Calu3 (cell line): ENCODE measurements around the gene ZNF200. TPM values are rescaled to one million over a fixed set of nuclear protein-coding genes. Genes with fewer than 3 reads are reported as not detected.

Experiments used
- BruUV-seq: library from RNA; stranded (reverse); fragments of 400-500 nt; replicated peaks from 2 replicates; lab custom pipeline; 2021; lab: Mats Ljungman, UMichigan
- CTCF ChIA-PET: fragments of 300-600 bp; sonication (Branson Sonifier 250); formaldehyde crosslinking; loops from one replicate; lab custom pipeline; 2022; ENCODE audit warnings: antibody characterized with exemption; lab: Charles Lee
- DNase-seq: peaks from one replicate; pipeline ENCODE4 v3.0.0; 2022
- H3K27ac Mint-ChIP-seq: one replicate; pipeline ENCODE4 v1.8.0; 2022; ENCODE audit warnings: mixed read lengths; ENCODE audit not compliant: unreplicated experiment
- H3K27me3 Mint-ChIP-seq: one replicate; pipeline ENCODE4 v1.8.0; 2022; ENCODE audit warnings: mixed read lengths; ENCODE audit not compliant: unreplicated experiment
- H3K36me3 Mint-ChIP-seq: one replicate; pipeline ENCODE4 v1.8.0; 2022; ENCODE audit warnings: mild to moderate bottlenecking, moderate library complexity, mixed read lengths; ENCODE audit not compliant: insufficient read depth, unreplicated experiment
- H3K4me1 Mint-ChIP-seq: one replicate; pipeline ENCODE4 v1.8.0; 2022; ENCODE audit warnings: mild to moderate bottlenecking, low read depth, mixed read lengths; ENCODE audit not compliant: unreplicated experiment
- H3K4me3 Mint-ChIP-seq: one replicate; pipeline ENCODE4 v1.8.0; 2022; ENCODE audit warnings: mild to moderate bottlenecking, low read depth, moderate library complexity, mixed read lengths; ENCODE audit not compliant: unreplicated experiment
- H3K9me3 Mint-ChIP-seq: one replicate; pipeline ENCODE4 v1.8.0; 2022; ENCODE audit warnings: low read depth, mixed read lengths; ENCODE audit not compliant: unreplicated experiment
- intact Hi-C: fragments of 100-400 bp; cut with micrococcal nuclease; formaldehyde crosslinking; loops from one replicate; pipeline ENCODE4 v1.10.0; 2022; ENCODE audit not compliant: unreplicated experiment
- total RNA-seq: library from RNA; stranded (reverse); gene quantifications from 2 replicates; pipeline ENCODE4 v1.2.3, GENCODE V29; 2022
- TF ChIP-seq, protein P1 (sequence below): fragments of 200-600 bp; IDR thresholded peaks from one replicate; pipeline ENCODE4 v1.8.0; 2022; ENCODE audit warnings: antibody characterized with exemption; ENCODE audit not compliant: unreplicated experiment

ZNF200 gene
- total RNA-seq, 1 experiment from 2014 or later = 12.7 TPM

DNA sequence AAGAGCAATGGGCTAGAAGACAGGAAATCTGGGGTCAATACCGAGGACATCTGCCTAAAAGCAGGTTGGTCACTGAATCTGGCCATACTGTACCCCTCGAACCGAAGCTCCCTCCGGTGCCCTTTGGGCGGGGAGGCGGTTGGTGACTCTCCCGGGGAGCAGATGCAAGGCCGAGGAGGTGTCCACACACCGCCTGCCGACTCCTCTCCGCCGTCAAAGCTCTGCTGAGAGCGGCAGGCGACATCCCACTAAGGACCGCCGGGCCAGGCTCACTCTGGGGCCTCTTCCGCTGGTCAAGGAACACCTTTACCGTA lies 458 bp downstream of the ZNF200 start:
- TF ChIP-seq, protein P1, sequence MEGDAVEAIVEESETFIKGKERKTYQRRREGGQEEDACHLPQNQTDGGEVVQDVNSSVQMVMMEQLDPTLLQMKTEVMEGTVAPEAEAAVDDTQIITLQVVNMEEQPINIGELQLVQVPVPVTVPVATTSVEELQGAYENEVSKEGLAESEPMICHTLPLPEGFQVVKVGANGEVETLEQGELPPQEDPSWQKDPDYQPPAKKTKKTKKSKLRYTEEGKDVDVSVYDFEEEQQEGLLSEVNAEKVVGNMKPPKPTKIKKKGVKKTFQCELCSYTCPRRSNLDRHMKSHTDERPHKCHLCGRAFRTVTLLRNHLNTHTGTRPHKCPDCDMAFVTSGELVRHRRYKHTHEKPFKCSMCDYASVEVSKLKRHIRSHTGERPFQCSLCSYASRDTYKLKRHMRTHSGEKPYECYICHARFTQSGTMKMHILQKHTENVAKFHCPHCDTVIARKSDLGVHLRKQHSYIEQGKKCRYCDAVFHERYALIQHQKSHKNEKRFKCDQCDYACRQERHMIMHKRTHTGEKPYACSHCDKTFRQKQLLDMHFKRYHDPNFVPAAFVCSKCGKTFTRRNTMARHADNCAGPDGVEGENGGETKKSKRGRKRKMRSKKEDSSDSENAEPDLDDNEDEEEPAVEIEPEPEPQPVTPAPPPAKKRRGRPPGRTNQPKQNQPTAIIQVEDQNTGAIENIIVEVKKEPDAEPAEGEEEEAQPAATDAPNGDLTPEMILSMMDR = no peak
- peaks cover 13% of the 10 kb centered on the region for H3K4me1 Mint-ChIP-seq
- H3K9me3 Mint-ChIP-seq = peaks cover 17% of the 10 kb centered on the region
- H3K4me3 Mint-ChIP-seq = peak overlapping the region; percentile 74
- no peak for DNase-seq
- BruUV-seq = TSS peak; percentile 24
- CTCF ChIA-PET = no interaction called here
- no peaks in the 10 kb centered on the region for H3K27me3 Mint-ChIP-seq
- H3K27ac Mint-ChIP-seq = peak overlapping the region; percentile 73
- H3K36me3 Mint-ChIP-seq = peaks cover 40% of the 10 kb centered on the region
- intact Hi-C loops = no loop called here

DNA sequence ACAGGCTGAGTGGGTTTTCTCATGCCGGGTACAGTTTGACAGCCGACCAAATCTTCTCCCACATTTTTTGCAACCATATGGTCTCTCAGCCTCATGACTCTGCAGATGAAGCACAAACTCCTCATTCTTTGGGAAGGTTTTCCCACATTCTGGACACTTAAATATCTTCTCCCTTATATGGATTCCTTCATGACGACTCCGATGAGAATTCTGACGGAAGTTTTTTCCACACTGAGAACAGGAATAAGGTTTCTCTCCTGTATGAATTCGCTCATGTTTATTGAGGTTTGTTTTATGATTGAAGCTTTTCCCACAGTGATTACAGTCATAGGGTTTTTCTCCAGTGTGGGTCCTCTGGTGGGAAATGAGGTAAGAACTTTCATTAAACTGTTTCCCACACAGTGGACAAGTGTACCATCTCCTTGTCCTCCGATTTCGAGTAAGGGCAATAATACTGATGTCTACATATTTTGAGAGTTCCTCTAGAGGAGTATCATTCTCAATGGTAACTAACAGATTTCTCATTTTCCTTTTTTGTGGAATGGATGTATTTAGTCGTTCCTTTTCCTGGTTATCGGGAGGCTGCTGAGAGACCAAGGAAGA lies 10.9 kb downstream of the ZNF200 start:
- no TSS peak for BruUV-seq
- Mint-ChIP-seq H3K4me3 (no peak overlapping the region), H3K36me3 (peaks cover 62% of the 10 kb centered on the region), H3K9me3 (peaks cover 21% of the 10 kb centered on the region), H3K27ac (peak overlapping the region; percentile 30), H3K4me1 (no peaks in the 10 kb centered on the region), H3K27me3 (no peaks in the 10 kb centered on the region)
- intact Hi-C loops = no loop called here
- DNase-seq = no peak
- CTCF ChIA-PET = interaction anchor here (0.6 kb wide), 1 partner anchor 63 kb away, joined by 3 read pairs; no protein-coding TSS in a partner anchor
- TF ChIP-seq, protein P1 = no peak

DNA sequence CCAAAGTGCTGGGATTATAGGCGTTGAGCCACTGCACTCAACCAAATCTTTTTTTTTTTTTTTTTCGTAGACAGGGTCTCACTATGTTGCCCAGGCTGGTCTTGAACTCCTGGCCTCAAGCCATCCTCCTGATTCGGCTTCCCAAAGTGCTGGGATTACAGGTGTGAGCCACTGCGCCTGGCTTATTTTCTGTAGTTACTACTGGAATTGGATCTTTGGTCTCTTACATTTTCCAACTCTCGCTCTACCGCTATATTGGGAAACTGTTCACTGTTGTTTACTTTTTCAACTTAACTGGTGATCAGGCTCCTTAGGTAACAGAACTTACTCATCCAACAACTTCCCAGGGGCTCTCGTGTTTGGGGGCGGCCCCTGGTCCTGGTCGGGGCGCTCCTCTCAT lies 14.1 kb downstream of the ZNF200 start:
- DNase-seq = no peak
- CTCF ChIA-PET = no interaction called here
- intact Hi-C loops = no loop called here

DNA sequence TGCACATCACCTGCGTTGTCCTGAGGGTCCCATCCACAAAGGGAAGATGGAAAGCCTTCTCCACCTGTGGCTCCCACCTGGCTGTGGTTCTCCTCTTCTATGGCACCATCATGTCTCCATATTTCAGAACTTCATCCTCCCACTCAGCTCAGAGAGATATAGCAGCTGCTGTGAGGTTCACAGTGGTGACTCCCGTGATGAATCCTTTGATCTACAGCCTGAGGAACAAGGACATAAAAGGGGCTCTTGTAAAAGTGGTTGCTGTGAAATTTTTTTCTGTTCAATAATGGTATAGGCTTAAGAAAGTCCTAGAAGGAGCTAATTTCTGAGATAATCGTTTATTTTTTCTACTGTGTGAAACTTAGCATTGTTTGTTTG lies 18.7 kb downstream of the ZNF200 start:
- TF ChIP-seq, protein P1 = no peak
- no peak for DNase-seq
- Mint-ChIP-seq H3K27me3 (peaks cover 65% of the 10 kb centered on the region), H3K27ac (no peak overlapping the region), H3K4me1 (no peaks in the 10 kb centered on the region), H3K9me3 (peaks cover 6% of the 10 kb centered on the region), H3K36me3 (no peaks in the 10 kb centered on the region), H3K4me3 (no peak overlapping the region)
- intact Hi-C loops = no loop called here
- no TSS peak for BruUV-seq
- CTCF ChIA-PET = interaction anchor here (0.7 kb wide), 1 partner anchor 1186 kb away, joined by 4 read pairs; no protein-coding TSS in a partner anchor

More for the DNA sequence above, 14.1 kb downstream of the ZNF200 start:
- Mint-ChIP-seq H3K36me3 (peaks cover 35% of the 10 kb centered on the region), H3K4me3 (no peak overlapping the region), H3K9me3 (peaks cover 15% of the 10 kb centered on the region), H3K4me1 (no peaks in the 10 kb centered on the region), H3K27me3 (peaks cover 22% of the 10 kb centered on the region), H3K27ac (no peak overlapping the region)
- TF ChIP-seq, protein P1 = no peak
- BruUV-seq = no TSS peak
